GM12801 (cell line): ENCODE data around the gene NTRK1.

Source experiments
- TF ChIP-seq, protein P1 (sequence below): IDR thresholded peaks from one replicate; pipeline ENCODE4 v1.5.1; 2011; ENCODE audit warnings: control low read depth; ENCODE audit not compliant: insufficient read length; ENCODE audit errors: extremely low read depth

NTRK1 gene

DNA sequence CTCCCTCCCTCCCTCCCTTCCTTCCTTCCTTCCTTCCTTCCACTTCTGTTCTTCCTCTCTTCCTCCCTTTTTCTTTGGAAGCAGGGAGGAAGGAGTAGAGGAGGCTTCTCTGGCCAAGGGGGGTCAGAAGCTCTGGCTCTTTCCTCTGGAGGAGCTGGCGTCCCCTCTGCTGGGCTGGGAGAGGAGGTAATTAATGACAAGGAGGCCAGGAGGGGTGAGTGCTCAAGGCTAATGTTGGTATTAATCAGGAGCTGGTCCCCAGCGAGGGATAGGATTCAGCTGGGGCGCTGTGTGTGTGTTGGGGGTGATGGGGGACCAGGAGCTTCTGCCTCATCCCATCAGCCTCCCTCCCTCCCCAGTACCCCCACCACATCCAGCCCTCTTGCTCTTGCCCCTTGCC is 26.7 kb downstream of the NTRK1 start:
- TF ChIP-seq, protein P1, sequence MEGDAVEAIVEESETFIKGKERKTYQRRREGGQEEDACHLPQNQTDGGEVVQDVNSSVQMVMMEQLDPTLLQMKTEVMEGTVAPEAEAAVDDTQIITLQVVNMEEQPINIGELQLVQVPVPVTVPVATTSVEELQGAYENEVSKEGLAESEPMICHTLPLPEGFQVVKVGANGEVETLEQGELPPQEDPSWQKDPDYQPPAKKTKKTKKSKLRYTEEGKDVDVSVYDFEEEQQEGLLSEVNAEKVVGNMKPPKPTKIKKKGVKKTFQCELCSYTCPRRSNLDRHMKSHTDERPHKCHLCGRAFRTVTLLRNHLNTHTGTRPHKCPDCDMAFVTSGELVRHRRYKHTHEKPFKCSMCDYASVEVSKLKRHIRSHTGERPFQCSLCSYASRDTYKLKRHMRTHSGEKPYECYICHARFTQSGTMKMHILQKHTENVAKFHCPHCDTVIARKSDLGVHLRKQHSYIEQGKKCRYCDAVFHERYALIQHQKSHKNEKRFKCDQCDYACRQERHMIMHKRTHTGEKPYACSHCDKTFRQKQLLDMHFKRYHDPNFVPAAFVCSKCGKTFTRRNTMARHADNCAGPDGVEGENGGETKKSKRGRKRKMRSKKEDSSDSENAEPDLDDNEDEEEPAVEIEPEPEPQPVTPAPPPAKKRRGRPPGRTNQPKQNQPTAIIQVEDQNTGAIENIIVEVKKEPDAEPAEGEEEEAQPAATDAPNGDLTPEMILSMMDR: no peak

DNA sequence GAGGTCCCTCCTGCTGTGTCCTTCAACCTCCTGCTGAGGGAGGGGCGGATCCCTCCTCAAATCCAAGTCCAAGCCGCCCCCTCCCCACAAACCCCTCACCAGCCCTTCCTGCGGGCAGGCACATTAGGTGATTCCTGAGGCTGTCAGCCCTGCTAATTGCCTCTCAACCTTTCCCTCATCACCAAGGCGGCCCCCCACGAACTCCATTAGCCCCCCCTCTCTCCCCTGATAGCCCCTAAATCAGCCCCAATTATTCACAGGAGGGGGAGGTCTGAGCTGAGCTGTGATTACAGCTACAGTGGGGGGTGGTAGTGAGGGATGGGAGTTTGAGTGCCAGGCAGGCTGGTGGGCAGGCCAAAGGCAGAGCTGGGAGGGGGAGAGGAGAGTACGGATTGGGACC is 27.1 kb downstream of the NTRK1 start:
- TF ChIP-seq, protein P1: no peak

DNA sequence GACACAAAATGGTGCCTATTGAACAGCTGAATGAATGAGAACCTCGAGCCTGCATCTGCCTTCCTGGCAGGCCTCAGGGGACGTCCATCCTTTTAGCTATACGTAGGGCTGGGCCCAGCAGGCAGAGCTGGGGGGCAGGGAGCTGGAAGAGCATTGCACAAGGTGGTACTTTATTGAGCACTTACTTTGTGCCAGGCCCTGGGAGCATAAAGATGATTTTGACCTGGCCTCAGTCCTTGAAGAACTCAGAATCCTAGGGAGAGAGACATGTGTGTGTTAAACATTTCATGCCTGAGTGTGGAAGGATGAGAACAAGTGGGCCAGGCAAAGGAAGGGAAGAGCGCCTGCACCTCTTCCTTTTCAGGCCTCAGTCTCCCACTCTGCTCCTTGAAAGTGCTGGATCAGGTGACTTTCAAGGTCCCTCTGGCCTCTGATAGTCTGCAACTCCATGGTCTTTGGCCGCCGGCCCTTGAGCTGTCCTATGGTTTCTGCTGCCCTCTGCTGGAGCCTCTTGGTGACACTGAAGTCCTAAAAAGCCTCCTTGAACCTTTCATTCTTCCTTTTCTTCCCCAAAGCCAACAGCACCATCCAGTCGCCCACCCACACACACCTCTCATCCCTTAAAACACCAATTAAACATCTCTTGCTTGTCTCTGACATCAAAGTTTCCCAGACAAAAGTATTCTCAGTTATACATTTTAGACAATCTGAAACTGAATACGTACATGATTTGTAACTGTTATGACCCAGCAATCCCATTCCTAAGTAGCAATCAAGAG is 29.3 kb downstream of the NTRK1 start:
- TF ChIP-seq, protein P1: peak; percentile 4

DNA sequence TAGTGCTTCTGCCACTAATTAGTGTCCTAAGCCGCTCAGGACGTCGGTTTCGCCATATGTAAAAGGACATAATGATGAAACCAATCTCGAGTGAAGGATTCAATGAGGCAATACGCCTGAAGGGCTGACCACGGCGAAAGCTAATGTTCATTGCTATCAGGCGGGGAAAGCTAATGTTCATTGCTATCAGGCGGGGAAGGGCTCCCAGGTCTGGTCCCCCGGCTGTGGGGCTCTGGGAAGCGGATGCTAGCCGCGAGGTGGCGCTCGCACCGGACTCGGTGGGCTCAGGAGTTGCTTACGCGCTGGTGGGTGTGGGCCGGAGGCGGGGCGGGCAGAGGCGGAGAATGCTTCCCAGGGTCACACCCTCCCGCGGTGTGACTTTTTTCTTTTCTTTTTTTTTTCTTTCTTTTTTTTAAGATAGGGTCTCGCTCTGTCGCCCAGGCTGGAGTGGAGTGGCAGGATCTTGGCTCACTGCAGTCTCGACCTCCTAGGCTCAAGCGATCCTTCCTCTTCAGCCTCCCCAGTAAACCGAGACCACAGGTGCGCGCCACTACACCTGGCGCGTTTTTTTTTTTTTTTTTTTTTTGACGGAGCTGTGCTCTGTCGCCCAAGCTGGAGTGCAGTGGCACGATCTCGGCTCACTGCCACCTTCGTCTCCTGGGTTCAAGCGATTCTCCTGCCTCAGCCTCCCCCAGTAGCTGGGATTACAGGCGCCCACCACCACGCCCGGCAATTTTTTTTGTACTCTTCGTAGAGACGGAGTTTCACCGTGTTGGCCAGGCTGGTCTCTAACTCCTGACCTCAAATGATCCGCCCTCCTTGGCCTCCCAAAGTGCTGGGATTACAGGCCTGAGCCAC is 31.8 kb downstream of the NTRK1 start:
- TF ChIP-seq, protein P1: no peak

DNA sequence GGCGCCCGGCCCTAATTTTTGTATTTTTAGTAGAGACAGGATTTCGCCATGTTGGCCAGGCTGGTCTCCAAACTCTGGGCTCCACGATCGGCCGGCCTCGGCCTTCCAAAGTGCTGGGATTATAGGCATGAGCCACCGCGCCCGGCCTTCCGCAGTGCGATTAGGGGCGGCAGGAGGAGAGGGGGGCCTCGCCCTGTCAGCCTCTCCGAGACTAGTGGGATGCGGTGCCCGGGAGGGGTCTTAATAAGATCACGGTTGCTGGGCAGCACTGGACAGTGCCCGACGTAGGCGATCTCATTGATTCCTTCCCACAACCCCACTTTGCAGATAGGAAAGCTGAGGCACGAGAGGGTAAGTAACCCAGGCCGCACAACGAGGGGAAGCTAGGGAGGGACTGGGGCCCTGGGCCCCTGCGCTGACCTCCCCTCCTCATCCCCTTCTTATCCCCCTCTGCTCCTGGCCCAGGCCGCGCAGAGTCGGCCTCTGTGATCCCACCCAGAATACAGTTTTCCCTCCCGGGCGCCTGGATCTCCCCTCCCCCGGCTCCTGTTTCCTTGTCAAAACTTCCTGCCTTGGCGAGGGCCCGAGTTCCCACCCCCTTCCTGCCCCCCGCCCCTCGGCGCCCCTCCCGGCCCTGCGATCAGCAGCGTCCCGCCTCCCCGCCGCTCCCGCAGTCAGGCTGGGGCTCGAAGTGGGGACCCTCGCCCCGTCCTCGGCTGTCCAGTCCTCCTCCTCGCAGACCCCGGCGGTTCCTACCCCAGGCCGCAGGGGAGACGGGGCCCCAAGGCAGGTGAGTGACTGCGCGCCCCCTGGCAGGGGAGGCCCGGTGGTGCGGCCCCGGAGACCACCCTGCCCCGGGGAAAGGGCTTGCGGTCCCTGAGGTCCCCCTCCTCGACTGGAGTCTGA is 32.6 kb downstream of the NTRK1 start, which contains the start of gene PEAR1:
TSS of gene PEAR1 (plus strand) at position 671 of the 906 bp plus-strand sequence. CDS start 10,209 bp downstream, outside the sequence.
- TF ChIP-seq, protein P1: no peak

DNA sequence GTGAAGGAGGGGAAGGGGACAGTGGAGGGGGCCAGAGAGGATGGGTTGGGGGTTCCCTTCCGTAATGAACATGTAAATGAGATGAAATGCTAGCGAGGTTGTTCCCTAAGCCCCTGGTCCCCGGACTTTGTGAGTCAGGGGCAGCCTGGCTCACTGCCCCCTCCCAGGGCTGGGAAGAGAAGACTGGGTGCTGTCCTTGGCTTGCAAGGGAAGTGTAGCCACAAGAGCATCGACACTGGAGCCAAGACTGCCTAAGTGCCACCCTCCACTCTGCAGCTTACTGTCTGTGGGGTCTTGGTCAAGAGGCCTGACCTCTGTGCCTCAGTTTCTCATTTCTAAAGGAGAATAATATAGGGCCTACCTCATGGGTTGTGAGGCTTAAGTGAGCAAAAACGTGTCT is 33.3 kb downstream of the NTRK1 start:
- TF ChIP-seq, protein P1: no peak
